ENCODE measurements around the gene DNAJB12. TPM values are rescaled to one million over a fixed set of nuclear protein-coding genes. Genes with fewer than 3 reads are reported as not detected.
A peak's percentile ranks its signal among the peaks of the same experiment; 100 is the strongest.

DNAJB12 gene
- total and polyA plus RNA-seq, 8 donors, result 14.6 to 22.0 (median 18.8) TPM

- no peaks in the 10 kb centered on the region for H3K27me3 ChIP-seq
- ATAC-seq (no peak), DNase-seq (no peak), FAIRE-seq (no peak)
- 90 to 93% methylated on average over 6 of the region's 6 CpGs for WGBS, 2 donors
- no peak overlapping the region for H3K4me3 ChIP-seq
- intact Hi-C loops (cut with DNase I), result no loop called here
- H3K4me1 ChIP-seq, result peaks cover 8 to 15% (median 13%) of the 10 kb centered on the region in 3 donors
- H3K9me3 ChIP-seq, result no peaks in the 10 kb centered on the region
- H3K36me3 ChIP-seq, result no peaks in the 10 kb centered on the region
- TF ChIP-seq CTCF (IDR thresholded peaks at IDR 0.05), result no peak
- no peak overlapping the region for H3K27ac ChIP-seq
These were observed 1.4 kb upstream of the DNAJB12 start for GRCh38 chr10:72356115-72356514.

- FAIRE-seq, result no peak
- DNase-seq, result no peak
- no peak for ATAC-seq
These were observed 466 bp upstream of the DNAJB12 start for GRCh38 chr10:72355214-72355555.

GRCh38 chr10:72353965-72354355 lies 759 bp downstream of the DNAJB12 start:
- FAIRE-seq, result no peak
- Histone ChIP-seq H3K36me3 (no peaks in the 10 kb centered on the region), H3K4me1 (peaks cover 8 to 15% (median 13%) of the 10 kb centered on the region in 3 donors), H3K27ac (peak overlapping the region; percentile 93 to 98 (median 94)), H3K4me3 (peak overlapping the region; percentile 55 to 94 (median 70)), H3K27me3 (no peaks in the 10 kb centered on the region), H3K9me3 (no peaks in the 10 kb centered on the region)
- ATAC-seq, result peak; percentile 10 to 13 (median 11)
- peak in 4 of 6 donors; percentile 54 to 76 (median 60) for DNase-seq
- 0 to 1% methylated on average over 23 of the region's 23 CpGs for WGBS, 2 donors
- no peak for TF ChIP-seq CTCF (IDR thresholded peaks at IDR 0.05)
- intact Hi-C loops (cut with DNase I), result no loop called here

More at GRCh38 chr10:72355214-72355555, 466 bp upstream of the DNAJB12 start:
- Histone ChIP-seq H3K27ac (peak overlapping the region; percentile 93 to 98 (median 94)), H3K9me3 (no peaks in the 10 kb centered on the region), H3K4me3 (peak overlapping the region; percentile 55 to 94 (median 70)), H3K4me1 (peaks cover 8 to 15% (median 13%) of the 10 kb centered on the region in 3 donors), H3K27me3 (no peaks in the 10 kb centered on the region), H3K36me3 (no peaks in the 10 kb centered on the region)
- WGBS, 2 donors, result 26% methylated on average over 7 of the region's 7 CpGs
- TF ChIP-seq CTCF (IDR thresholded peaks at IDR 0.05), result no peak
- intact Hi-C loops (cut with DNase I), result no loop called here

- intact Hi-C loops (cut with DNase I), result no loop called here
- peaks cover 8 to 15% (median 13%) of the 10 kb centered on the region in 3 donors for H3K4me1 ChIP-seq
- H3K36me3 ChIP-seq, result no peaks in the 10 kb centered on the region
- ATAC-seq, result peak in 3 of 4 donors; percentile 1 to 3 (median 1)
- TF ChIP-seq CTCF (IDR thresholded peaks at IDR 0.05), result no peak
- H3K9me3 ChIP-seq, result no peaks in the 10 kb centered on the region
- no peaks in the 10 kb centered on the region for H3K27me3 ChIP-seq
- H3K4me3 ChIP-seq, result peak overlapping the region; percentile 55 to 94 (median 70)
- FAIRE-seq, result no peak
- no peak for DNase-seq
- peak overlapping the region; percentile 93 to 98 (median 94) for H3K27ac ChIP-seq
- WGBS, 2 donors, result 31 to 34% methylated on average over 18 of the region's 18 CpGs
These were observed 1.4 kb downstream of the DNAJB12 start for GRCh38 chr10:72353028-72353964.

- no peaks in the 10 kb centered on the region for H3K36me3 ChIP-seq
- no peak overlapping the region for H3K27ac ChIP-seq
- H3K4me1 ChIP-seq, result peaks cover 8 to 15% (median 13%) of the 10 kb centered on the region in 3 donors
- no peaks in the 10 kb centered on the region for H3K9me3 ChIP-seq
- intact Hi-C loops (cut with DNase I), result no loop called here
- no peak for ATAC-seq
- H3K4me3 ChIP-seq, result no peak overlapping the region
- no peak for FAIRE-seq
- no peak for DNase-seq
- no peaks in the 10 kb centered on the region for H3K27me3 ChIP-seq
- no peak for TF ChIP-seq CTCF (IDR thresholded peaks at IDR 0.05)
- 91 to 93% methylated on average over 6 of the region's 6 CpGs for WGBS, 2 donors
These were observed 3.2 kb downstream of the DNAJB12 start for GRCh38 chr10:72351479-72351878.

All from pancreas (tissue), 10 donors.